Fibroblast of upper back skin (primary cell): Measurements from ENCODE around the gene LRRC47.

Experiments
- DNase-seq: peaks from one replicate; pipeline ENCODE4 v3.0.0-alpha.2; 2013

LRRC47 gene

GRCh38 chr1:3730543-3731247 lies 65.6 kb downstream of the LRRC47 start:
- no peak for DNase-seq

GRCh38 chr1:3729594-3730542 lies 66.4 kb downstream of the LRRC47 start:
- DNase-seq: no peak
